HL-60 (cell line): ENCODE measurements around the gene POLD3.

Experiments used
- CTCF ChIP-seq: IDR thresholded peaks from one replicate; pipeline ENCODE4 v1.5.1; 2011; ENCODE audit warnings: low read length, control low read depth, inconsistent platforms; ENCODE audit not compliant: insufficient read depth
- REST ChIP-seq: IDR thresholded peaks from 2 replicates; pipeline ENCODE4 v1.6.1; 2012; ENCODE audit warnings: low read depth; ENCODE audit not compliant: insufficient replicate concordance

GRCh38 chr11:74669211-74670160 lies 77.1 kb downstream of the POLD3 start:
- TF ChIP-seq CTCF (no peak), REST (no peak)
